ENCODE measurements around the gene MEPCE.

DNA sequence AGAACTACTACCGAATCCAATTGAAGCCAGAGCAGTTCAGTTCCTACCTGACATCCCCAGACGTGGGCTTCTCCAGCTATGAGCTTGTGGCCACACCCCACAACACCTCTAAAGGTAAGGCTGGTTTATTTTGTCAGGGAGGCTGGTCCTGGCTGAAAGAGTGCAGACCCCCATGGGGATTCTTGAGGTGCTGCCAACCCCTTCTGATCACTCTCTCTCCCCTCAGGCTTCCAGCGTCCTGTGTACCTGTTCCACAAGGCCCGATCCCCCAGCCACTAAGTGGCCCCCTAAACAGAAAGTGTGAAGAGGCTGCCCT, 3.6 kb downstream of the MEPCE start:
- TF ChIP-seq EZH2 (IDR thresholded peaks at IDR 0.05; ENCODE audit: low read depth), result no peak
- TF ChIP-seq, protein P1, sequence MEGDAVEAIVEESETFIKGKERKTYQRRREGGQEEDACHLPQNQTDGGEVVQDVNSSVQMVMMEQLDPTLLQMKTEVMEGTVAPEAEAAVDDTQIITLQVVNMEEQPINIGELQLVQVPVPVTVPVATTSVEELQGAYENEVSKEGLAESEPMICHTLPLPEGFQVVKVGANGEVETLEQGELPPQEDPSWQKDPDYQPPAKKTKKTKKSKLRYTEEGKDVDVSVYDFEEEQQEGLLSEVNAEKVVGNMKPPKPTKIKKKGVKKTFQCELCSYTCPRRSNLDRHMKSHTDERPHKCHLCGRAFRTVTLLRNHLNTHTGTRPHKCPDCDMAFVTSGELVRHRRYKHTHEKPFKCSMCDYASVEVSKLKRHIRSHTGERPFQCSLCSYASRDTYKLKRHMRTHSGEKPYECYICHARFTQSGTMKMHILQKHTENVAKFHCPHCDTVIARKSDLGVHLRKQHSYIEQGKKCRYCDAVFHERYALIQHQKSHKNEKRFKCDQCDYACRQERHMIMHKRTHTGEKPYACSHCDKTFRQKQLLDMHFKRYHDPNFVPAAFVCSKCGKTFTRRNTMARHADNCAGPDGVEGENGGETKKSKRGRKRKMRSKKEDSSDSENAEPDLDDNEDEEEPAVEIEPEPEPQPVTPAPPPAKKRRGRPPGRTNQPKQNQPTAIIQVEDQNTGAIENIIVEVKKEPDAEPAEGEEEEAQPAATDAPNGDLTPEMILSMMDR (conservative IDR thresholded peaks at IDR 0.05), result no peak
